DND-41 (cell line): ENCODE results near the gene CNOT2.

Experiments used
- ATAC-seq: fragments of 200-7000 bp; cut with Tn5 transposase; 3 replicates; pipeline ENCODE4 v1.9.1; 2021; ENCODE audit warnings: low read depth; ENCODE audit not compliant: insufficient read depth
- DNase-seq: peaks from one replicate; pipeline ENCODE4 v3.0.0-alpha.2; 2020
- H2AFZ ChIP-seq: 2 replicates; pipeline ENCODE4 v1.6.0; 2012; ENCODE audit warnings: low read depth, low read length
- H3K27ac ChIP-seq: 2 replicates; pipeline ENCODE4 v1.5.1; 2012; ENCODE audit warnings: low read length, inconsistent platforms
- H3K27me3 ChIP-seq: fragments of 200-600 bp; sonication (generic); 2 replicates; pipeline ENCODE4 v1.6.0; 2012; ENCODE audit warnings: low read length, mild to moderate bottlenecking, inconsistent platforms; ENCODE audit not compliant: insufficient read depth, poor library complexity
- H3K36me3 ChIP-seq: 2 replicates; pipeline ENCODE4 v1.5.1; 2012; ENCODE audit warnings: low read length, inconsistent platforms; ENCODE audit not compliant: insufficient read depth
- H3K4me1 ChIP-seq: 2 replicates; pipeline ENCODE4 v1.5.1; 2012; ENCODE audit warnings: mild to moderate bottlenecking, low read length; ENCODE audit not compliant: insufficient read depth
- H3K4me2 ChIP-seq: 2 replicates; pipeline ENCODE4 v1.6.0; 2012; ENCODE audit warnings: mild to moderate bottlenecking, moderate library complexity, low read length, inconsistent platforms; ENCODE audit not compliant: insufficient read depth
- H3K4me3 ChIP-seq, 2 experiments: fragments of 200-600 bp in 1 of 2; shearing (Covaris generic) in 1 of 2; 2 replicates each; pipeline ENCODE4 v1.5.1; 2012 to 2016; ENCODE audit warnings: inconsistent platforms in 2 of 2, low read length in 2 of 2, mild to moderate bottlenecking in 2 of 2, low read depth in 1 of 2, moderate library complexity in 1 of 2
- H3K79me2 ChIP-seq: 2 replicates; pipeline ENCODE4 v1.6.0; 2012; ENCODE audit warnings: low read length, inconsistent platforms; ENCODE audit not compliant: insufficient read depth
- H3K9ac ChIP-seq: 2 replicates; pipeline ENCODE4 v1.6.0; 2012; ENCODE audit warnings: low read depth, mild to moderate bottlenecking, inconsistent platforms, low read length, moderate library complexity
- H3K9me3 ChIP-seq: 2 replicates; pipeline ENCODE4 v1.5.1; 2012; ENCODE audit warnings: low read length, moderate library complexity, mild to moderate bottlenecking, inconsistent platforms; ENCODE audit not compliant: insufficient read depth, severe bottlenecking
- H4K20me1 ChIP-seq: 2 replicates; pipeline ENCODE4 v1.6.0; 2012; ENCODE audit warnings: low read length; ENCODE audit not compliant: insufficient read depth
- CTCF ChIP-seq: IDR thresholded peaks from 2 replicates; pipeline ENCODE4 v1.5.1; 2012; ENCODE audit warnings: borderline replicate concordance, low read length, moderate library complexity, mild to moderate bottlenecking; ENCODE audit not compliant: poor library complexity, severe bottlenecking; ENCODE audit errors: extremely low read depth
- EZH2 ChIP-seq: IDR thresholded peaks from 3 replicates; pipeline ENCODE4 v1.6.1; 2012; ENCODE audit warnings: borderline replicate concordance, low read depth, mild to moderate bottlenecking, moderate library complexity, low read length, inconsistent platforms; ENCODE audit not compliant: severe bottlenecking

Gene CNOT2

GRCh38 chr12:70254846-70255245 is 11.6 kb downstream of the CNOT2 start:
- Histone ChIP-seq H3K4me1 (no peaks in the 10 kb centered on the region; the same call in none of the 2 replicates), H3K27ac (no peak overlapping the region), H3K36me3 (no peaks in the 10 kb centered on the region; the same call in 1 of the 2 replicates), H3K9ac (no peak overlapping the region), H3K9me3 (no peaks in the 10 kb centered on the region), H3K4me2 (no peak overlapping the region), H4K20me1 (peaks cover 93% of the 10 kb centered on the region), H3K79me2 (peaks cover 99% of the 10 kb centered on the region), H2AFZ (no peak overlapping the region), H3K4me3 (no peak overlapping the region), H3K27me3 (no peaks in the 10 kb centered on the region)
- no peak for DNase-seq
- TF ChIP-seq EZH2 (no peak), CTCF (no peak)
- ATAC-seq, result no peak

- no peak overlapping the region for H3K9ac ChIP-seq
- peaks cover 90% of the 10 kb centered on the region for H4K20me1 ChIP-seq
- TF ChIP-seq EZH2 (no peak), CTCF (no peak)
- H3K27ac ChIP-seq, result no peak overlapping the region
- peaks cover 99% of the 10 kb centered on the region for H3K79me2 ChIP-seq
- DNase-seq (no peak), ATAC-seq (no peak)
- H3K4me1 ChIP-seq, result no peaks in the 10 kb centered on the region; the same call in none of the 2 replicates
- no peaks in the 10 kb centered on the region for H3K36me3 ChIP-seq
- no peak overlapping the region for H3K4me2 ChIP-seq
- no peak overlapping the region for H3K4me3 ChIP-seq
- H3K9me3 ChIP-seq, result no peaks in the 10 kb centered on the region
- no peak overlapping the region for H2AFZ ChIP-seq
- H3K27me3 ChIP-seq, result no peaks in the 10 kb centered on the region
Observed at GRCh38 chr12:70255311-70255710, 12.1 kb downstream of the CNOT2 start.

GRCh38 chr12:70258605-70259403 is 15.6 kb downstream of the CNOT2 start:
- Histone ChIP-seq H2AFZ (no peak overlapping the region), H3K27ac (no peak overlapping the region), H4K20me1 (peaks cover 82% of the 10 kb centered on the region), H3K4me1 (peaks cover 4% of the 10 kb centered on the region), H3K79me2 (peaks cover 98% of the 10 kb centered on the region), H3K36me3 (no peaks in the 10 kb centered on the region), H3K4me3 (no peak overlapping the region), H3K4me2 (no peak overlapping the region), H3K27me3 (no peaks in the 10 kb centered on the region), H3K9ac (no peak overlapping the region), H3K9me3 (no peaks in the 10 kb centered on the region)
- TF ChIP-seq EZH2, result no peak
- no peak for TF ChIP-seq CTCF
- DNase-seq (no peak), ATAC-seq (no peak)
